Measurements from ENCODE around the gene LRRC4C. TPM values are rescaled to one million over a fixed set of nuclear protein-coding genes. Genes with fewer than 3 reads are reported as not detected.

LRRC4C gene
- total and polyA plus RNA-seq, 4 experiments from 2014 or later: not detected

- Histone ChIP-seq H3K4me1 (ENCODE audit: insufficient read depth, low read length) (no peaks in the 10 kb centered on the region), H3K27me3 (ENCODE audit: insufficient read depth, low read length) (no peaks in the 10 kb centered on the region), H3K27ac (ENCODE audit: low read depth, low read length) (no peak overlapping the region), H3K4me3 (ENCODE audit: low read length in 2 of 2) (no peak overlapping the region), H3K9me3 (ENCODE audit: control insufficient read depth in 1 of 2, low read length in 2 of 2) (peaks cover 0 to 4% of the 10 kb centered on the region in 2 donors), H3K36me3 (ENCODE audit: insufficient read depth, low read length) (no peaks in the 10 kb centered on the region)
- no peak overlapping the region for H3K27ac Mint-ChIP-seq
- intact Hi-C loops (cut with micrococcal nuclease): no loop called here
- H3K36me3 Mint-ChIP-seq: no peaks in the 10 kb centered on the region
- CTCF ChIA-PET (ENCODE audit: partially characterized antibody): no interaction called here
- peaks cover 0 to 27% (median 18%) of the 10 kb centered on the region in 8 donors for H3K9me3 Mint-ChIP-seq
- no peak for DNase-seq
- no peaks in the 10 kb centered on the region for H3K4me1 Mint-ChIP-seq
- POLR2A ChIA-PET (ENCODE audit: partially characterized antibody): no interaction called here
- H3K4me3 Mint-ChIP-seq: no peak overlapping the region
- H3K27me3 Mint-ChIP-seq: no peaks in the 10 kb centered on the region
These were observed 672.2 kb downstream of the LRRC4C start for GRCh38 chr11:40787224-40787623.

GRCh38 chr11:40763046-40763445 is 696.4 kb downstream of the LRRC4C start:
- no peak for DNase-seq
- Histone ChIP-seq H3K4me3 (ENCODE audit: low read length in 2 of 2) (no peak overlapping the region), H3K4me1 (ENCODE audit: insufficient read depth, low read length) (no peaks in the 10 kb centered on the region), H3K36me3 (ENCODE audit: insufficient read depth, low read length) (no peaks in the 10 kb centered on the region), H3K27ac (ENCODE audit: low read depth, low read length) (no peak overlapping the region), H3K27me3 (ENCODE audit: insufficient read depth, low read length) (no peaks in the 10 kb centered on the region), H3K9me3 (ENCODE audit: control insufficient read depth in 1 of 2, low read length in 2 of 2) (no peaks in the 10 kb centered on the region)
- H3K27ac Mint-ChIP-seq: no peak overlapping the region
- CTCF ChIA-PET (ENCODE audit: partially characterized antibody): no interaction called here
- H3K4me1 Mint-ChIP-seq: no peaks in the 10 kb centered on the region
- H3K4me3 Mint-ChIP-seq: no peak overlapping the region
- no peaks in the 10 kb centered on the region for H3K27me3 Mint-ChIP-seq
- H3K9me3 Mint-ChIP-seq: peaks cover 0 to 26% (median 14%) of the 10 kb centered on the region in 8 donors
- POLR2A ChIA-PET (ENCODE audit: partially characterized antibody): no interaction called here
- no peaks in the 10 kb centered on the region for H3K36me3 Mint-ChIP-seq
- intact Hi-C loops (cut with micrococcal nuclease): no loop called here

GRCh38 chr11:40759341-40759740 is 700.1 kb downstream of the LRRC4C start:
- H3K36me3 ChIP-seq (ENCODE audit: insufficient read depth, low read length): no peaks in the 10 kb centered on the region
- POLR2A ChIA-PET (ENCODE audit: partially characterized antibody): no interaction called here
- H3K27me3 ChIP-seq (ENCODE audit: insufficient read depth, low read length): no peaks in the 10 kb centered on the region
- no peaks in the 10 kb centered on the region for H3K4me1 ChIP-seq (ENCODE audit: insufficient read depth, low read length)
- H3K36me3 Mint-ChIP-seq: no peaks in the 10 kb centered on the region
- CTCF ChIA-PET (ENCODE audit: partially characterized antibody): no interaction called here
- DNase-seq: no peak
- no peak overlapping the region for H3K27ac Mint-ChIP-seq
- intact Hi-C loops (cut with micrococcal nuclease): no loop called here
- no peaks in the 10 kb centered on the region for H3K4me1 Mint-ChIP-seq
- H3K27ac ChIP-seq (ENCODE audit: low read depth, low read length): no peak overlapping the region
- no peaks in the 10 kb centered on the region for H3K9me3 ChIP-seq (ENCODE audit: control insufficient read depth in 1 of 2, low read length in 2 of 2)
- H3K4me3 ChIP-seq (ENCODE audit: low read length in 2 of 2): no peak overlapping the region
- no peak overlapping the region for H3K4me3 Mint-ChIP-seq
- H3K27me3 Mint-ChIP-seq: no peaks in the 10 kb centered on the region
- peaks cover 0 to 24% (median 15%) of the 10 kb centered on the region in 8 donors for H3K9me3 Mint-ChIP-seq

GRCh38 chr11:40754297-40754696 is 705.2 kb downstream of the LRRC4C start:
- no peak overlapping the region for H3K4me3 ChIP-seq (ENCODE audit: low read length in 2 of 2)
- no peaks in the 10 kb centered on the region for H3K27me3 ChIP-seq (ENCODE audit: insufficient read depth, low read length)
- intact Hi-C loops (cut with micrococcal nuclease): no loop called here
- POLR2A ChIA-PET (ENCODE audit: partially characterized antibody): no interaction called here
- Mint-ChIP-seq H3K27ac (no peak overlapping the region), H3K36me3 (no peaks in the 10 kb centered on the region), H3K27me3 (no peaks in the 10 kb centered on the region), H3K4me1 (no peaks in the 10 kb centered on the region), H3K9me3 (peaks cover 0 to 30% (median 15%) of the 10 kb centered on the region in 8 donors), H3K4me3 (no peak overlapping the region)
- H3K4me1 ChIP-seq (ENCODE audit: insufficient read depth, low read length): no peaks in the 10 kb centered on the region
- H3K27ac ChIP-seq (ENCODE audit: low read depth, low read length): no peak overlapping the region
- no peaks in the 10 kb centered on the region for H3K36me3 ChIP-seq (ENCODE audit: insufficient read depth, low read length)
- CTCF ChIA-PET (ENCODE audit: partially characterized antibody): no interaction called here
- H3K9me3 ChIP-seq (ENCODE audit: control insufficient read depth in 1 of 2, low read length in 2 of 2): no peaks in the 10 kb centered on the region
- DNase-seq: no peak

GRCh38 chr11:40746282-40746681 is 713.2 kb downstream of the LRRC4C start:
- Mint-ChIP-seq H3K27me3 (no peaks in the 10 kb centered on the region), H3K4me1 (no peaks in the 10 kb centered on the region), H3K36me3 (no peaks in the 10 kb centered on the region), H3K27ac (no peak overlapping the region), H3K9me3 (peaks cover 0 to 36% (median 24%) of the 10 kb centered on the region in 8 donors), H3K4me3 (no peak overlapping the region)
- Histone ChIP-seq H3K27ac (ENCODE audit: low read depth, low read length) (no peak overlapping the region), H3K4me1 (ENCODE audit: insufficient read depth, low read length) (no peaks in the 10 kb centered on the region), H3K36me3 (ENCODE audit: insufficient read depth, low read length) (no peaks in the 10 kb centered on the region), H3K9me3 (ENCODE audit: control insufficient read depth in 1 of 2, low read length in 2 of 2) (no peaks in the 10 kb centered on the region), H3K27me3 (ENCODE audit: insufficient read depth, low read length) (no peaks in the 10 kb centered on the region), H3K4me3 (ENCODE audit: low read length in 2 of 2) (no peak overlapping the region)
- CTCF ChIA-PET (ENCODE audit: partially characterized antibody): no interaction called here
- intact Hi-C loops (cut with micrococcal nuclease): no loop called here
- POLR2A ChIA-PET (ENCODE audit: partially characterized antibody): no interaction called here
- no peak for DNase-seq

GRCh38 chr11:40732132-40732531 is 727.3 kb downstream of the LRRC4C start:
- Histone ChIP-seq H3K27ac (ENCODE audit: low read depth, low read length) (no peak overlapping the region), H3K4me1 (ENCODE audit: insufficient read depth, low read length) (no peaks in the 10 kb centered on the region), H3K36me3 (ENCODE audit: insufficient read depth, low read length) (no peaks in the 10 kb centered on the region), H3K4me3 (ENCODE audit: low read length in 2 of 2) (no peak overlapping the region), H3K9me3 (ENCODE audit: control insufficient read depth in 1 of 2, low read length in 2 of 2) (peaks cover 0 to 6% of the 10 kb centered on the region in 2 donors), H3K27me3 (ENCODE audit: insufficient read depth, low read length) (no peaks in the 10 kb centered on the region)
- ChIA-PET CTCF (ENCODE audit: partially characterized antibody) (no interaction called here), POLR2A (ENCODE audit: partially characterized antibody) (no interaction called here)
- no peak overlapping the region for H3K27ac Mint-ChIP-seq
- H3K27me3 Mint-ChIP-seq: no peaks in the 10 kb centered on the region
- no peaks in the 10 kb centered on the region for H3K36me3 Mint-ChIP-seq
- no peak for DNase-seq
- peaks cover 5 to 30% (median 20%) of the 10 kb centered on the region in 8 donors for H3K9me3 Mint-ChIP-seq
- H3K4me1 Mint-ChIP-seq: no peaks in the 10 kb centered on the region
- H3K4me3 Mint-ChIP-seq: no peak overlapping the region
- intact Hi-C loops (cut with micrococcal nuclease): no loop called here

- Histone ChIP-seq H3K4me3 (ENCODE audit: low read length in 2 of 2) (no peak overlapping the region), H3K4me1 (ENCODE audit: insufficient read depth, low read length) (no peaks in the 10 kb centered on the region), H3K27ac (ENCODE audit: low read depth, low read length) (no peak overlapping the region), H3K27me3 (ENCODE audit: insufficient read depth, low read length) (no peaks in the 10 kb centered on the region), H3K9me3 (ENCODE audit: control insufficient read depth in 1 of 2, low read length in 2 of 2) (no peaks in the 10 kb centered on the region), H3K36me3 (ENCODE audit: insufficient read depth, low read length) (no peaks in the 10 kb centered on the region)
- ChIA-PET POLR2A (ENCODE audit: partially characterized antibody) (no interaction called here), CTCF (ENCODE audit: partially characterized antibody) (no interaction called here)
- Mint-ChIP-seq H3K27me3 (no peaks in the 10 kb centered on the region), H3K36me3 (no peaks in the 10 kb centered on the region), H3K9me3 (peaks cover 2 to 58% (median 22%) of the 10 kb centered on the region in 8 donors), H3K4me1 (no peaks in the 10 kb centered on the region), H3K4me3 (no peak overlapping the region), H3K27ac (no peak overlapping the region)
- no peak for DNase-seq
- intact Hi-C loops (cut with micrococcal nuclease): no loop called here
These were observed 737.2 kb downstream of the LRRC4C start for GRCh38 chr11:40722179-40722795.
